Skeletal muscle tissue (tissue), 4 donors: Measurements from ENCODE around the gene LILRB5. TPM values are rescaled to one million over a fixed set of nuclear protein-coding genes. Genes with fewer than 3 reads are reported as not detected.
"Not testable (repeated sequence)": the region's sequence is repeated elsewhere in the genome, so short reads cannot be mapped to it uniquely, and the experiment has no call there.

Experiments used
- H3K27ac ChIP-seq: one replicate; pipeline ENCODE4 v1.7.0; 2013; ENCODE audit warnings: mild to moderate bottlenecking, low read depth, low read length, inconsistent platforms
- H3K27me3 ChIP-seq, 3 donors: one replicate each; pipeline ENCODE4 v1.7.0; 2013; ENCODE audit warnings: low read length in 3 of 3; ENCODE audit not compliant: control insufficient read depth in 3 of 3, insufficient read depth in 3 of 3
- H3K36me3 ChIP-seq, 3 donors: one replicate each; pipeline ENCODE4 v1.7.0; 2013; ENCODE audit warnings: low read length in 3 of 3; ENCODE audit not compliant: control insufficient read depth in 3 of 3, insufficient read depth in 3 of 3
- H3K4me1 ChIP-seq, 3 donors: one replicate each; pipeline ENCODE4 v1.7.0; 2013; ENCODE audit warnings: low read length in 3 of 3, mild to moderate bottlenecking in 3 of 3; ENCODE audit not compliant: control insufficient read depth in 3 of 3, insufficient read depth in 3 of 3
- H3K4me3 ChIP-seq, 3 donors: one replicate each; pipeline ENCODE4 v1.7.0; 2013; ENCODE audit warnings: low read length in 3 of 3
- H3K9ac ChIP-seq, 3 donors: one replicate each; pipeline ENCODE4 v1.7.0; 2013; ENCODE audit warnings: low read length in 3 of 3, mild to moderate bottlenecking in 3 of 3, moderate library complexity in 2 of 3, low read depth in 1 of 3
- H3K9me3 ChIP-seq, 3 donors: one replicate each; pipeline ENCODE4 v1.7.0; 2013; ENCODE audit warnings: low read length in 3 of 3; ENCODE audit not compliant: control insufficient read depth in 3 of 3
- total RNA-seq: library from RNA; depleted of rRNA; stranded (reverse); fragments of >200 nt; gene quantifications from one replicate; pipeline ENCODE4 v1.2.3, GENCODE V29; 2014
- donor health status: Osteomylitis.

The LILRB5 gene
- total RNA-seq, 1 donor from 2014 or later, result 2.6 TPM

GRCh38 chr19:54208784-54209057, 48.4 kb downstream of the LILRB5 start:
- Histone ChIP-seq H3K9me3 (no peaks in the 10 kb centered on the region), H3K9ac (peak overlapping the region; percentile 15 to 55 (median 51)), H3K36me3 (peaks cover 32 to 42% (median 38%) of the 10 kb centered on the region in 3 donors), H3K4me1 (peaks cover 54 to 66% (median 57%) of the 10 kb centered on the region in 3 donors), H3K27ac (peak overlapping the region; percentile 87), H3K4me3 (no peak overlapping the region), H3K27me3 (no peaks in the 10 kb centered on the region)

DNA sequence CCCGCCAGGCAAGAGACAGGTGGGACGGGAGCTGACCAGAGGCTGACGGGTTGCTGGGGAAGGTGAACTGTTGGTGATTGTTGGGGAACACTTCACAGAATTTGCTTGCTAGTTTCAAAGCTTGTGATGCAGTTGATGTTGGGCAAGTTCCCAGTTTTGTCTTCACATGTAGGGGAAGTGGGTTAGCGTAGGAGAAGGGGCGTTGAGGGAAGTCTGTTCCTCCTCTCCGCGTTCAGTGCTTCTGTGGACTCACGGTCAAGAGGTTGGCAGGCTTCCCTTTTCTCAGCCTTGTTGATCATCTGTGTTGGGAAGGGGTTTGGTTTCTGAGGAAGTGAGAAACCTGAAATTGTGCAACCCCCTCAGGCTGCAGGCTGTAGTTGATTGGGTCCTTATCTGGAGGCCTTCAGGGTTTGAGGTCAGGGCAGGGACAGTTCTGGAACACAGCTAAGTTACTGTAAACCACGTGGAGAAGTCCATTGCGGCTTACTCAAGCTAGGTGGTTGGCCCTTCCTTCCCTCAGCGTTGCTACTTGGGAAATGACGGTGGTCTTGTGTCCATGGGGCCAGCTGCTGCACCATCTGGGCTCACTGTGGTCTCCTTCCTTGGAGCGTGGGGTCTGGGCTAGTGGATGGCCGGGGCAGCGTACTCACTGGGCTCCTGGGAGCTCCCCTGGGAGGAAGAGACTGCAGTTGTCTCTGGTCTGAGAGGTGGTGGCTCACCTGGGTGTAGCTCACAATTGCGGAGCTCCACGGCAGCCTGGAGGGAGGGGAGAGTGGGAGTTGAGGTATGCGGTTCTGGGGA, 48.9 kb downstream of the LILRB5 start:
- no peaks in the 10 kb centered on the region for H3K9me3 ChIP-seq
- no peaks in the 10 kb centered on the region for H3K27me3 ChIP-seq
- H3K4me1 ChIP-seq, result peaks cover 58 to 72% (median 62%) of the 10 kb centered on the region in 3 donors
- H3K4me3 ChIP-seq, result no peak overlapping the region
- peaks cover 37 to 43% (median 41%) of the 10 kb centered on the region in 3 donors for H3K36me3 ChIP-seq
- peak overlapping the region; percentile 15 to 51 (median 50) for H3K9ac ChIP-seq
- H3K27ac ChIP-seq, result peak overlapping the region; percentile 87

DNA sequence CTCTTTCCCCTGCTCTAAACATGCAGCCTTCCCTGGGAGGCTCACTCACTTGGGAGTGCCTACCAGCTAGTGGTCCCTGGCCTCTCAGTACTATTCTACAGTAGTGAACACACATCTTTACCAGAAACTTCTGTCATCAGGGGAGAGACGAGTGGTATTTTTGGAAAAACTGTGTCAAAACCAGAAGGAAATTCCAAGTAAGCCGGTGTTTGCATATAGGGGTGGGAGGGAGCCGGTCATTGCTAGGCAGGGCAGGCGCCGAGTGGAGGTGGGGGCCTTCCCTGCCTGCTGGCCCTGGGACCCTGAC, 49.4 kb downstream of the LILRB5 start:
- Histone ChIP-seq H3K27ac (peak overlapping the region; percentile 75), H3K4me1 (peaks cover 63 to 77% (median 68%) of the 10 kb centered on the region in 3 donors), H3K4me3 (no peak overlapping the region), H3K36me3 (peaks cover 43 to 49% (median 46%) of the 10 kb centered on the region in 3 donors), H3K9me3 (no peaks in the 10 kb centered on the region), H3K27me3 (no peaks in the 10 kb centered on the region), H3K9ac (peak overlapping the region in 2 of 3 donors; percentile 28 to 51)

- Histone ChIP-seq H3K36me3 (peaks cover 44 to 53% (median 51%) of the 10 kb centered on the region in 3 donors), H3K27ac (peak overlapping the region; percentile 75)
- H3K9ac ChIP-seq, result not testable (repeated sequence)
Observed at GRCh38 chr19:54207193-54207592, 49.9 kb downstream of the LILRB5 start.

GRCh38 chr19:54206831-54207177, 50.3 kb downstream of the LILRB5 start:
- Histone ChIP-seq H3K36me3 (peaks cover 44 to 57% (median 53%) of the 10 kb centered on the region in 3 donors), H3K9me3 (no peaks in the 10 kb centered on the region), H3K9ac (no peak overlapping the region), H3K27ac (peak overlapping the region; percentile 75), H3K27me3 (no peaks in the 10 kb centered on the region), H3K4me3 (no peak overlapping the region), H3K4me1 (peaks cover 71 to 85% (median 76%) of the 10 kb centered on the region in 3 donors)

More at GRCh38 chr19:54207193-54207592, 49.9 kb downstream of the LILRB5 start:
- H3K9me3 ChIP-seq, H3K27me3 ChIP-seq, H3K4me3 ChIP-seq: not testable (repeated sequence)
- peaks cover 67 to 81% (median 72%) of the 10 kb centered on the region in 3 donors for H3K4me1 ChIP-seq

- no peak overlapping the region for H3K4me3 ChIP-seq
- H3K9ac ChIP-seq, result no peak overlapping the region
- peak overlapping the region; percentile 75 for H3K27ac ChIP-seq
- H3K9me3 ChIP-seq, result no peaks in the 10 kb centered on the region
- peaks cover 47 to 63% (median 53%) of the 10 kb centered on the region in 3 donors for H3K36me3 ChIP-seq
- no peaks in the 10 kb centered on the region for H3K27me3 ChIP-seq
- peaks cover 77 to 91% (median 82%) of the 10 kb centered on the region in 3 donors for H3K4me1 ChIP-seq
Observed at GRCh38 chr19:54206030-54206830, 50.8 kb downstream of the LILRB5 start.

- Histone ChIP-seq H3K27ac (no peak overlapping the region), H3K4me1 (peaks cover 75 to 89% (median 81%) of the 10 kb centered on the region in 3 donors), H3K9me3 (no peaks in the 10 kb centered on the region), H3K27me3 (no peaks in the 10 kb centered on the region), H3K4me3 (no peak overlapping the region), H3K9ac (peak overlapping the region in 1 of 3 donors; percentile 33), H3K36me3 (peaks cover 47 to 64% (median 52%) of the 10 kb centered on the region in 3 donors)
Observed at GRCh38 chr19:54204767-54205468, 52.2 kb downstream of the LILRB5 start.

DNA sequence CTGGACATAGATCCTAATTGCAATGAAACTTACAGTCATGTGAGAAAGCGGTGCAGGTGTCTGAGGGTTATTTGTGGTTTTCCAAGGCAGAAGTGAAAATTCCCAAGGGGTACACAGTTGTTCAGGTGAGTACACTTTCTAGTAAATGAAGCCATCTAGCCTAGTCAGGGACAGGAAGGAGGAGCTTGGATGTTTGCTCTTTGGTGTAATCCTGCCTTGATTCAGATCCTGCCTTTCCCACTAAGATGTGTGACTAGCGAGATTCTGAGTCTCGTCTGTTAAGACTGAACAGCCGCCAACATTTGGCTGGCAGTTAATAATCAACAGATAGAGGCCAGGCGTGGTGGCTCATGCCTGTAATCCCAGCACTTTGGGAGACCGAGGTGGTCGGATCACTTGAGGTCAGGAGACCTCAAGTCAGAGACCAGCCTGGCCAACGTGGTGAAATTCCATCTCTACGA, 53.9 kb downstream of the LILRB5 start:
- no peaks in the 10 kb centered on the region for H3K27me3 ChIP-seq
- no peaks in the 10 kb centered on the region for H3K9me3 ChIP-seq
- peak overlapping the region; percentile 4 to 37 (median 28) for H3K9ac ChIP-seq
- peak overlapping the region; percentile 10 for H3K27ac ChIP-seq
- peaks cover 58 to 71% (median 64%) of the 10 kb centered on the region in 3 donors for H3K4me1 ChIP-seq
- H3K36me3 ChIP-seq, result peaks cover 45 to 60% (median 52%) of the 10 kb centered on the region in 3 donors
- no peak overlapping the region for H3K4me3 ChIP-seq

DNA sequence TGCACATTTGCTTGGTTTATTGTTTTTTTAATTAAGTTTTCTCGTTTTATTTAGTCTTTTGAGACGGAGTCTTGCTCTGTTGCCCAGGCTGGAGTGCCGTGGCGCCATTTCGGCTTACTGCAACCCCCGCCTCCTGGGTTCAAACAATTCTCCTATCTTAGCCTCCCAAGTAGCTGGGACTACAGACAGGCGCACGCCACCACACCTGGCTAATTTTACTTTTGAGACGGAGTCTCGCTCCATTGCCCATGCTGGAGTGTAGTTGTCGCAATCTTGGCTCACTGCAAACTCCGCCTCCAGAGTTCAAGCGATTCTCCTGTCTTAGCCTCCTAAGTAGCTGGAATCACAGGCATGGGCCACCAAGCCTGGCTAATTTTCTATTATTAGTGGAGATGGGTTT, 55.1 kb downstream of the LILRB5 start:
- Histone ChIP-seq H3K27ac (peak overlapping the region; percentile 95), H3K36me3 (peaks cover 36 to 49% (median 45%) of the 10 kb centered on the region in 3 donors), H3K4me3 (peak overlapping the region; percentile 90 to 98 (median 94)), H3K9me3 (no peaks in the 10 kb centered on the region), H3K4me1 (peaks cover 50 to 59% (median 52%) of the 10 kb centered on the region in 3 donors), H3K9ac (peak overlapping the region; percentile 96 to 98 (median 96)), H3K27me3 (no peaks in the 10 kb centered on the region)
